RWPE2 (cell line): ENCODE data around the gene MKRN3.
A peak's percentile ranks its signal among the peaks of the same experiment; 100 is the strongest.

Experiments
- ATAC-seq: fragments of 200-7000 bp; cut with Tn5 transposase; 3 replicates; pipeline ENCODE4 v1.9.1; 2021; ENCODE audit warnings: low read depth
- DNase-seq: peaks from one replicate; pipeline ENCODE4 v3.0.0-alpha.2; 2020; ENCODE audit warnings: low spot score
- H3K27ac ChIP-seq: fragments of 450-650 bp; 2 replicates; pipeline ENCODE4 v1.5.1; 2017; ENCODE audit warnings: mild to moderate bottlenecking; ENCODE audit not compliant: poor library complexity, severe bottlenecking
- H3K27me3 ChIP-seq: fragments of 250-450 bp; sonication (Bioruptor Pico); 2 replicates; pipeline ENCODE4 v1.5.1; 2021; ENCODE audit warnings: mild to moderate bottlenecking, moderate library complexity; ENCODE audit not compliant: insufficient read depth, poor library complexity, severe bottlenecking
- H3K36me3 ChIP-seq: fragments of 250-450 bp; sonication (Bioruptor Pico); 2 replicates; pipeline ENCODE4 v1.5.1; 2020; ENCODE audit warnings: low read depth, mild to moderate bottlenecking, moderate library complexity
- H3K4me1 ChIP-seq: fragments of 250-450 bp; sonication (Bioruptor Pico); 2 replicates; pipeline ENCODE4 v1.5.1; 2021; ENCODE audit warnings: mild to moderate bottlenecking, moderate library complexity; ENCODE audit not compliant: insufficient read depth, poor library complexity, severe bottlenecking
- H3K4me3 ChIP-seq: fragments of 250-450 bp; sonication (Bioruptor Pico); 2 replicates; pipeline ENCODE4 v1.5.1; 2021; ENCODE audit warnings: mild to moderate bottlenecking, moderate library complexity; ENCODE audit not compliant: severe bottlenecking
- H3K9me3 ChIP-seq: fragments of 250-450 bp; sonication (Bioruptor Pico); 2 replicates; pipeline ENCODE4 v1.5.1; 2021; ENCODE audit warnings: mild to moderate bottlenecking, moderate library complexity; ENCODE audit not compliant: severe bottlenecking
- CTCF ChIP-seq: fragments of 450-650 bp; IDR thresholded peaks from one replicate; pipeline ENCODE4 v1.5.1; 2017; ENCODE audit warnings: mild to moderate bottlenecking, moderate library complexity; ENCODE audit not compliant: poor library complexity, severe bottlenecking

Gene MKRN3

GRCh38 chr15:23532024-23532423 is 33.5 kb upstream of the MKRN3 start:
- Histone ChIP-seq H3K4me3 (no peak overlapping the region), H3K27ac (no peak overlapping the region)
- peak; percentile 58; the same call in 2 of the 3 replicates for ATAC-seq

GRCh38 chr15:23536659-23537058 is 28.8 kb upstream of the MKRN3 start:
- no peaks in the 10 kb centered on the region for H3K4me1 ChIP-seq
- ATAC-seq (no peak), DNase-seq (no peak)
- no peak overlapping the region for H3K4me3 ChIP-seq
- H3K36me3 ChIP-seq, result no peaks in the 10 kb centered on the region
- no peak for TF ChIP-seq CTCF
- H3K27me3 ChIP-seq, result peaks cover 3% of the 10 kb centered on the region
- H3K9me3 ChIP-seq, result no peaks in the 10 kb centered on the region
- H3K27ac ChIP-seq, result no peak overlapping the region

More at GRCh38 chr15:23532024-23532423, 33.5 kb upstream of the MKRN3 start:
- Histone ChIP-seq H3K4me1 (no peaks in the 10 kb centered on the region), H3K36me3 (no peaks in the 10 kb centered on the region), H3K9me3 (no peaks in the 10 kb centered on the region), H3K27me3 (peaks cover 19% of the 10 kb centered on the region)
- no peak for DNase-seq
- no peak for TF ChIP-seq CTCF

- Histone ChIP-seq H3K4me3 (no peak overlapping the region), H3K9me3 (no peaks in the 10 kb centered on the region)
- TF ChIP-seq CTCF, result no peak
Measured at GRCh38 chr15:23538648-23539047, 26.8 kb upstream of the MKRN3 start.

GRCh38 chr15:23539892-23540291 is 25.6 kb upstream of the MKRN3 start:
- no peak for ATAC-seq
- Histone ChIP-seq H3K27me3 (no peaks in the 10 kb centered on the region), H3K27ac (no peak overlapping the region), H3K36me3 (no peaks in the 10 kb centered on the region), H3K4me1 (no peaks in the 10 kb centered on the region), H3K9me3 (no peaks in the 10 kb centered on the region), H3K4me3 (no peak overlapping the region)
- no peak for TF ChIP-seq CTCF
- DNase-seq, result no peak

More at GRCh38 chr15:23538648-23539047, 26.8 kb upstream of the MKRN3 start:
- Histone ChIP-seq H3K27me3 (no peaks in the 10 kb centered on the region), H3K36me3 (no peaks in the 10 kb centered on the region), H3K27ac (no peak overlapping the region), H3K4me1 (no peaks in the 10 kb centered on the region)
- ATAC-seq (no peak), DNase-seq (no peak)

GRCh38 chr15:23546158-23546557 is 19.3 kb upstream of the MKRN3 start:
- H3K27me3 ChIP-seq, result no peaks in the 10 kb centered on the region
- TF ChIP-seq CTCF, result no peak
- H3K4me3 ChIP-seq, result no peak overlapping the region
- H3K9me3 ChIP-seq, result no peaks in the 10 kb centered on the region
- no peak for ATAC-seq
- no peak for DNase-seq
- H3K4me1 ChIP-seq, result no peaks in the 10 kb centered on the region
- no peaks in the 10 kb centered on the region for H3K36me3 ChIP-seq
- H3K27ac ChIP-seq, result no peak overlapping the region
